GM12878 (cell line): ENCODE measurements around the gene MAN1A1. TPM values are rescaled to one million over a fixed set of nuclear protein-coding genes. Genes with fewer than 3 reads are reported as not detected.

Source experiments
- ATAC-seq: fragments of 200-7000 bp; cut with Tn5 transposase; 3 replicates; pipeline ENCODE4 v1.9.1; 2020; ENCODE audit warnings: mild to moderate bottlenecking, moderate library complexity
- BruUV-seq: library from RNA; stranded (reverse); fragments of 400-500 nt; replicated peaks from 2 replicates; lab custom pipeline; 2021; lab: Mats Ljungman, UMichigan
- CTCF ChIA-PET: fragments of 300-600 bp; sonication (Branson Sonifier 250); formaldehyde crosslinking; extraction: SDS; loops from one replicate; lab custom pipeline; 2021; ENCODE audit warnings: inconsistent platforms; lab: Yijun Ruan, JAX
- POLR2A ChIA-PET: fragments of 350-600 bp; formaldehyde crosslinking; extraction: SDS; loops from one replicate; lab custom pipeline; 2021; ENCODE audit warnings: inconsistent platforms; lab: Charles Lee
- RAD21 ChIA-PET: fragments of 300-600 bp; sonication (Branson Sonifier 250); formaldehyde crosslinking; loops from one replicate; lab custom pipeline; 2023; ENCODE audit warnings: antibody characterized with exemption; ENCODE audit not compliant: unreplicated experiment; lab: Charles Lee
- SMC1A ChIA-PET: fragments of 300-600 bp; sonication (Branson Sonifier 250); formaldehyde crosslinking; loops from one replicate; lab custom pipeline; 2023; ENCODE audit not compliant: unreplicated experiment, uncharacterized antibody; lab: Charles Lee
- DNase-seq: peaks from one replicate; pipeline ENCODE4 v3.0.0-alpha.2; 2011; ENCODE audit warnings: low read depth, low spot score
- FAIRE-seq: peaks from 3 replicates; lab custom pipeline; 2011; peaks lifted over from hg19 to GRCh38; lab: Jason Lieb, UNC
- H2AFZ ChIP-seq: 2 replicates; pipeline ENCODE4 v1.6.0; 2011; ENCODE audit warnings: low read depth, low read length, control low read depth; ENCODE audit not compliant: control insufficient read depth
- H3K27ac ChIP-seq: 2 replicates; pipeline ENCODE4 v1.5.1; 2011; ENCODE audit warnings: control low read depth; ENCODE audit not compliant: control insufficient read depth, insufficient read depth
- H3K27me3 ChIP-seq, 2 experiments: replicated peaks in 1 of 2; 2 replicates each; pipeline versions ENCODE4 v1.6.0 to v1.6.1; 2011; ENCODE audit warnings: low read length in 1 of 2; ENCODE audit not compliant: control insufficient read depth in 2 of 2, insufficient read depth in 2 of 2
- H3K36me3 ChIP-seq, 2 experiments: 2 replicates each; pipeline ENCODE4 v1.5.1; 2011; ENCODE audit warnings: low read length in 1 of 2; ENCODE audit not compliant: control insufficient read depth in 2 of 2, insufficient read depth in 2 of 2
- H3K4me1 ChIP-seq: 2 replicates; pipeline ENCODE4 v1.6.1; 2011; ENCODE audit warnings: mild to moderate bottlenecking, low read length, moderate library complexity, mixed read lengths; ENCODE audit not compliant: control insufficient read depth, insufficient read depth
- H3K4me2 ChIP-seq: 2 replicates; pipeline ENCODE4 v1.6.0; 2011; ENCODE audit warnings: control low read depth; ENCODE audit not compliant: control insufficient read depth, insufficient read depth
- H3K4me3 ChIP-seq: fragments of 200-600 bp; sonication (generic); 2 replicates; pipeline ENCODE4 v1.5.1; 2016
- H3K79me2 ChIP-seq: 2 replicates; pipeline ENCODE4 v1.6.0; 2011; ENCODE audit warnings: low read length; ENCODE audit not compliant: control insufficient read depth, insufficient read depth
- H3K9ac ChIP-seq: 2 replicates; pipeline ENCODE4 v1.8.0; 2011; ENCODE audit warnings: low read length, control low read depth, mixed read lengths; ENCODE audit not compliant: control insufficient read depth, insufficient read depth
- H3K9me3 ChIP-seq: replicated peaks from 3 replicates; pipeline ENCODE4 v1.5.1; 2011; ENCODE audit warnings: mild to moderate bottlenecking, low read length; ENCODE audit not compliant: control insufficient read depth, insufficient read depth
- H4K20me1 ChIP-seq: 2 replicates; pipeline ENCODE4 v1.6.0; 2011; ENCODE audit not compliant: control insufficient read depth, insufficient read depth
- BHLHE40 ChIP-seq, 2 experiments: fragments of 450-650 bp in 1 of 2; IDR thresholded peaks; 2 replicates each; pipeline ENCODE4 v1.6.1; 2011 to 2017; ENCODE audit warnings: low read depth in 2 of 2, borderline replicate concordance in 1 of 2, improper control_type of control experiment in 1 of 2, low read length in 1 of 2, mild to moderate bottlenecking in 1 of 2
- DPF2 ChIP-seq: fragments of 450-650 bp; IDR thresholded peaks from 2 replicates; pipeline ENCODE4 v1.6.1; 2017; ENCODE audit warnings: mild to moderate bottlenecking
- E2F8 ChIP-seq: fragments of 450-650 bp; IDR thresholded peaks from 2 replicates; pipeline ENCODE4 v1.6.1; 2018; ENCODE audit warnings: mild to moderate bottlenecking, low read depth, moderate library complexity; ENCODE audit not compliant: partially characterized antibody
- FOXK2 ChIP-seq: fragments of 450-650 bp; IDR thresholded peaks from 2 replicates; pipeline ENCODE4 v1.6.1; 2017; ENCODE audit warnings: mild to moderate bottlenecking, moderate library complexity
- GABPA ChIP-seq: IDR thresholded peaks from 2 replicates; pipeline ENCODE4 v1.6.1; 2014; ENCODE audit warnings: antibody characterized with exemption, low read depth, mild to moderate bottlenecking, inconsistent platforms
- HDAC2 ChIP-seq: fragments of 200-600 bp; sonication (generic); IDR thresholded peaks from 2 replicates; pipeline ENCODE4 v1.6.1; 2017
- KAT2A ChIP-seq: conservative IDR thresholded peaks from 2 replicates; pipeline ENCODE4 v1.6.1; 2011; ENCODE audit warnings: low read depth, low read length; ENCODE audit not compliant: control insufficient read depth
- KLF5 ChIP-seq: fragments of 450-650 bp; IDR thresholded peaks from 2 replicates; pipeline ENCODE4 v1.6.1; 2014; ENCODE audit warnings: mild to moderate bottlenecking; ENCODE audit not compliant: partially characterized antibody
- LARP7 ChIP-seq: fragments of 450-650 bp; IDR thresholded peaks from 2 replicates; pipeline ENCODE4 v1.6.1; 2017; ENCODE audit warnings: mild to moderate bottlenecking
- NFIC ChIP-seq: IDR thresholded peaks from 2 replicates; pipeline ENCODE4 v1.6.1; 2012; ENCODE audit warnings: low read depth, mild to moderate bottlenecking, inconsistent platforms, low read length, moderate library complexity
- NFYB ChIP-seq: IDR thresholded peaks from 2 replicates; pipeline ENCODE4 v1.6.1; 2011; ENCODE audit warnings: low read depth, mild to moderate bottlenecking, low read length, improper control_type of control experiment, moderate library complexity; ENCODE audit not compliant: insufficient read depth
- NRF1 ChIP-seq: conservative IDR thresholded peaks from 2 replicates; pipeline ENCODE4 v1.6.1; 2011; ENCODE audit warnings: mild to moderate bottlenecking, low read depth, low read length, improper control_type of control experiment
- PAX5 ChIP-seq: IDR thresholded peaks from 2 replicates; pipeline ENCODE4 v1.6.1; 2011; ENCODE audit warnings: low read depth, low read length, borderline replicate concordance
- PBX3 ChIP-seq: IDR thresholded peaks from 2 replicates; pipeline ENCODE4 v1.6.1; 2011; ENCODE audit warnings: mild to moderate bottlenecking, low read depth, low read length, moderate library complexity; ENCODE audit not compliant: insufficient replicate concordance
- PKNOX1 ChIP-seq: fragments of 450-650 bp; IDR thresholded peaks from 2 replicates; pipeline ENCODE4 v1.6.1; 2016; ENCODE audit warnings: mild to moderate bottlenecking
- ZBTB33 ChIP-seq: fragments of 450-650 bp; IDR thresholded peaks from 2 replicates; pipeline ENCODE4 v1.6.1; 2017; ENCODE audit warnings: mild to moderate bottlenecking
- ZNF217 ChIP-seq: fragments of 450-650 bp; IDR thresholded peaks from 2 replicates; pipeline ENCODE4 v1.6.1; 2017; ENCODE audit warnings: antibody characterized with exemption, mild to moderate bottlenecking
- ZNF384 ChIP-seq: IDR thresholded peaks from 2 replicates; pipeline ENCODE4 v1.6.1; 2012; ENCODE audit warnings: low read depth, mild to moderate bottlenecking, low read length, improper control_type of control experiment, borderline replicate concordance
- WGBS: methylation state at CpG from one replicate; pipeline ENCODE4 v1.1.6; 2016; ENCODE audit warnings: low lambda C conversion rate; ENCODE audit not compliant: insufficient replicate concordance, insufficient coverage; ENCODE audit errors: missing lambda C conversion rate; 5-methylcytosine and 5-hydroxymethylcytosine counted together
- in situ Hi-C: fragments of 300-500 bp; cut with MboI; formaldehyde crosslinking; loops from 9 replicates; pipeline ENCODE4 v1.14.3; 2018; ENCODE audit warnings: mixed read lengths
- intact Hi-C: fragments of 100-400 bp; cut with micrococcal nuclease; formaldehyde crosslinking; loops from one replicate; pipeline ENCODE4 v1.14.2; 2022; ENCODE audit not compliant: unreplicated experiment
- polyA plus RNA-seq, 11 experiments: library from polyadenylated mRNA; depleted of rRNA in 4 of 11; unstranded in 6 of 11; stranded (reverse) in 5 of 11; fragments of >200 nt; fragmentation: Nextera tagmentation in 4 of 11; fragmentation: Illumina TruSeq in 1 of 11; extraction: Ambion mirVana in 4 of 11; extraction: Trizol in 1 of 11; gene quantifications; 1 replicate in 1 of 11; 2 replicates in 10 of 11; pipeline versions ENCODE4 v1.2.1 to v1.2.3, GENCODE V29; 2011 to 2016; ENCODE audit warnings: inconsistent platforms in 2 of 11, missing spikeins in 2 of 11, low read depth in 1 of 11
- total RNA-seq, 4 experiments: library from RNA; depleted of rRNA in 3 of 4; stranded (reverse); fragments of >200 nt in 3 of 4; fragmentation: Illumina TruSeq in 1 of 4; extraction: Trizol in 1 of 4; gene quantifications; 2 replicates each; pipeline versions ENCODE4 v1.2.1 to v1.2.3, GENCODE V29; 2013 to 2021

MAN1A1 gene
- total and polyA plus RNA-seq, 10 of the 15 experiments (the other 5 are each of a cell fraction or from before 2014, with no cell fraction given), result 5.4 to 28.1 (median 19.5) TPM

- Histone ChIP-seq H3K27ac (no peak overlapping the region), H3K79me2 (no peaks in the 10 kb centered on the region), H3K9me3 (no peaks in the 10 kb centered on the region), H2AFZ (no peak overlapping the region), H3K4me2 (no peak overlapping the region), H3K4me1 (no peaks in the 10 kb centered on the region), H3K36me3 (no peaks in the 10 kb centered on the region), H3K4me3 (no peak overlapping the region), H4K20me1 (no peaks in the 10 kb centered on the region), H3K9ac (no peak overlapping the region), H3K27me3 (no peaks in the 10 kb centered on the region)
- RAD21 ChIA-PET, result interaction anchor here (0.8 kb wide), 1 partner anchor 56 kb away, joined by 3 read pairs; no protein-coding TSS in a partner anchor
- no TSS peak for BruUV-seq
- in situ Hi-C loops, result no loop called here
- WGBS, result 100% methylated on average over 1 of the region's 1 CpG
- intact Hi-C loops, result no loop called here
- SMC1A ChIA-PET, result interaction anchor here (0.7 to 1.2 kb wide), 5 partner anchors 10 to 82 kb away, joined by 3 to 4 read pairs (median 3); no protein-coding TSS in a partner anchor
- CTCF ChIA-PET, result interaction anchor here (1.1 kb wide), 1 partner anchor 23 kb away, joined by 3 read pairs; no protein-coding TSS in a partner anchor
- POLR2A ChIA-PET, result no interaction called here
- no peak for FAIRE-seq
- no peak for DNase-seq
- TF ChIP-seq ZNF217 (no peak), E2F8 (no peak), NFYB (no peak), BHLHE40 (IDR thresholded peaks at IDR 0.05; ENCODE audit: borderline replicate concordance in 1 of 2, low read depth in 2 of 2, low read length in 1 of 2) (no peak), GABPA (no peak), PKNOX1 (no peak), LARP7 (no peak), DPF2 (no peak), NFIC (no peak), FOXK2 (no peak), PAX5 (no peak), ZNF384 (no peak), HDAC2 (no peak), PBX3 (no peak), KAT2A (no peak), ZBTB33 (no peak), NRF1 (no peak), KLF5 (no peak)
- ATAC-seq, result no peak
Observed at GRCh38 chr6:119257726-119258125, 91.8 kb downstream of the MAN1A1 start.
